H1 (cell line): ENCODE results near the gene CANT1. TPM values are rescaled to one million over a fixed set of nuclear protein-coding genes. Genes with fewer than 3 reads are reported as not detected.

ENCODE experiments used
- CTCF ChIA-PET: fragments of 300-600 bp; sonication (Branson Sonifier 250); formaldehyde crosslinking; loops from one replicate; lab custom pipeline; 2021; ENCODE audit not compliant: partially characterized antibody; lab: Charles Lee
- POLR2A ChIA-PET: fragments of 300-600 bp; sonication (Branson Sonifier 250); formaldehyde crosslinking; loops from one replicate; lab custom pipeline; 2021; ENCODE audit warnings: inconsistent platforms; ENCODE audit not compliant: partially characterized antibody; lab: Charles Lee
- DNase-seq, 2 experiments: peaks; one replicate each; pipeline versions ENCODE4 v3.0.0 to v3.0.0-alpha.2; 2010 to 2022; ENCODE audit warnings: low spot score in 2 of 2, low read depth in 1 of 2, mixed read lengths in 1 of 2
- FAIRE-seq: peaks from 2 replicates; lab custom pipeline; 2011; peaks lifted over from hg19 to GRCh38; lab: Jason Lieb, UNC
- H2AFZ ChIP-seq: 2 replicates; pipeline ENCODE4 v1.8.1; 2012; ENCODE audit warnings: low read length, inconsistent platforms
- H2AK5ac ChIP-seq: 2 replicates; pipeline ENCODE4 v1.6.1; 2013; ENCODE audit warnings: low read depth, low read length
- H2BK120ac ChIP-seq: replicated peaks from 2 replicates; pipeline ENCODE3; 2013; ENCODE audit warnings: low read depth, low read length, inconsistent platforms
- H2BK12ac ChIP-seq: 2 replicates; pipeline ENCODE4 v1.6.1; 2013; ENCODE audit warnings: low read depth, low read length
- H2BK15ac ChIP-seq: 2 replicates; pipeline ENCODE4 v1.6.1; 2013; ENCODE audit warnings: low read length
- H2BK20ac ChIP-seq: 2 replicates; pipeline ENCODE4 v1.6.1; 2013; ENCODE audit warnings: low read length
- H2BK5ac ChIP-seq: 2 replicates; pipeline ENCODE4 v1.6.1; 2013; ENCODE audit warnings: low read depth, low read length
- H3K14ac ChIP-seq: 2 replicates; pipeline ENCODE4 v1.6.1; 2013; ENCODE audit warnings: inconsistent platforms; ENCODE audit not compliant: insufficient read length
- H3K18ac ChIP-seq: 2 replicates; pipeline ENCODE4 v1.6.1; 2013; ENCODE audit warnings: low read length; ENCODE audit errors: extremely low read depth
- H3K23ac ChIP-seq: 2 replicates; pipeline ENCODE4 v1.6.1; 2013; ENCODE audit warnings: inconsistent platforms; ENCODE audit not compliant: insufficient read length
- H3K23me2 ChIP-seq: 2 replicates; pipeline ENCODE4 v1.6.1; 2013; ENCODE audit warnings: low read depth, low read length
- H3K27ac ChIP-seq: 2 replicates; pipeline ENCODE4 v1.6.1; 2011; ENCODE audit warnings: low read depth, low read length, inconsistent platforms
- H3K27me3 ChIP-seq, 4 experiments: replicated peaks in 1 of 4; 1 replicate in 1 of 4; 2 replicates in 3 of 4; pipeline versions ENCODE4 v1.6.1 to v1.8.1; 2011 to 2013; ENCODE audit warnings: low read length in 3 of 4, mild to moderate bottlenecking in 3 of 4, inconsistent platforms in 2 of 4, mixed read lengths in 2 of 4, moderate library complexity in 1 of 4; ENCODE audit not compliant: control insufficient read depth in 3 of 4, insufficient read depth in 3 of 4; ENCODE audit errors: extremely low read depth in 1 of 4
- H3K36me3 ChIP-seq, 4 experiments: 2 replicates each; pipeline versions ENCODE4 v1.6.1 to v1.8.1; 2011 to 2013; ENCODE audit warnings: mild to moderate bottlenecking in 4 of 4, low read length in 3 of 4, moderate library complexity in 2 of 4, control low read depth in 1 of 4, inconsistent platforms in 1 of 4; ENCODE audit not compliant: insufficient read depth in 4 of 4, control insufficient read depth in 2 of 4
- H3K4ac ChIP-seq: replicated peaks from 2 replicates; pipeline ENCODE3; 2013; ENCODE audit warnings: low read length, low read depth, mixed read lengths, inconsistent platforms; ENCODE audit not compliant: insufficient read length
- H3K4me1 ChIP-seq, 4 experiments: replicated peaks in 1 of 4; 1 replicate in 1 of 4; 2 replicates in 3 of 4; pipeline versions ENCODE4 v1.6.1 to v1.8.1; 2011 to 2013; ENCODE audit warnings: low read length in 3 of 4, inconsistent platforms in 2 of 4, mixed read lengths in 1 of 4; ENCODE audit not compliant: insufficient read depth in 4 of 4, control insufficient read depth in 3 of 4
- H3K4me2 ChIP-seq, 2 experiments: 2 replicates each; pipeline versions ENCODE4 v1.6.1 to v1.8.1; 2011 to 2013; ENCODE audit warnings: low read depth in 2 of 2, low read length in 2 of 2, control low read depth in 1 of 2, inconsistent platforms in 1 of 2, mild to moderate bottlenecking in 1 of 2; ENCODE audit not compliant: insufficient read depth in 1 of 2
- H3K4me3 ChIP-seq, 4 experiments: fragments of 200-600, 300-600 bp in 1 of 4; sonication (generic), shearing (Covaris generic), sonication (Bioruptor Twin) in 1 of 4; 2 replicates each; pipeline versions ENCODE4 v1.5.1 to v1.8.1; 2011 to 2016; ENCODE audit warnings: low read length in 4 of 4, low read depth in 3 of 4, control low read depth in 2 of 4, inconsistent platforms in 2 of 4, mild to moderate bottlenecking in 2 of 4, mixed read lengths in 1 of 4, moderate library complexity in 1 of 4; ENCODE audit not compliant: insufficient read depth in 2 of 4; ENCODE audit errors: extremely low read depth in 1 of 4
- H3K56ac ChIP-seq: replicated peaks from 2 replicates; pipeline ENCODE3; 2013; ENCODE audit warnings: low read depth, mild to moderate bottlenecking, mixed read lengths, low read length, inconsistent platforms; ENCODE audit not compliant: insufficient read length
- H3K79me1 ChIP-seq: 2 replicates; pipeline ENCODE4 v1.6.1; 2013; ENCODE audit warnings: low read depth, low read length, control low read depth
- H3K79me2 ChIP-seq, 2 experiments: 2 replicates each; pipeline versions ENCODE4 v1.6.1 to v1.8.1; 2012 to 2013; ENCODE audit warnings: low read length in 2 of 2, mild to moderate bottlenecking in 2 of 2, inconsistent platforms in 1 of 2; ENCODE audit not compliant: insufficient read depth in 2 of 2, control insufficient read depth in 1 of 2
- H3K9ac ChIP-seq, 4 experiments: replicated peaks in 1 of 4; 1 replicate in 1 of 4; 2 replicates in 3 of 4; pipeline versions ENCODE4 v1.6.1 to v1.8.1; 2011 to 2013; ENCODE audit warnings: low read depth in 3 of 4, low read length in 3 of 4, control low read depth in 2 of 4, mild to moderate bottlenecking in 2 of 4, moderate library complexity in 2 of 4, inconsistent platforms in 1 of 4; ENCODE audit errors: extremely low read depth in 1 of 4
- H3K9me3 ChIP-seq, 2 experiments: 2 replicates each; pipeline versions ENCODE4 v1.6.1 to v1.8.1; 2012 to 2013; ENCODE audit warnings: mild to moderate bottlenecking in 2 of 2, moderate library complexity in 2 of 2, control low read depth in 1 of 2, inconsistent platforms in 1 of 2, low read depth in 1 of 2, low read length in 1 of 2, mixed read lengths in 1 of 2; ENCODE audit not compliant: insufficient read depth in 2 of 2
- H4K20me1 ChIP-seq, 2 experiments: replicated peaks in 1 of 2; 2 replicates each; pipeline versions ENCODE3 to v1.8.1; 2011 to 2013; ENCODE audit warnings: inconsistent platforms in 2 of 2, low read length in 2 of 2, mild to moderate bottlenecking in 1 of 2; ENCODE audit not compliant: insufficient read depth in 2 of 2, control insufficient read depth in 1 of 2
- H4K5ac ChIP-seq: 2 replicates; pipeline ENCODE4 v1.6.1; 2013; ENCODE audit warnings: low read length, low read depth, mixed read lengths, inconsistent platforms; ENCODE audit not compliant: insufficient read length
- H4K8ac ChIP-seq: 2 replicates; pipeline ENCODE4 v1.8.0; 2013; ENCODE audit warnings: mild to moderate bottlenecking, moderate library complexity, low read length, inconsistent platforms; ENCODE audit not compliant: insufficient read depth; ENCODE audit errors: extremely low read depth
- H4K91ac ChIP-seq: replicated peaks from 2 replicates; pipeline ENCODE3; 2013; ENCODE audit warnings: low read length, mixed read lengths, inconsistent platforms; ENCODE audit not compliant: insufficient read length
- CTCF ChIP-seq, 3 experiments: IDR thresholded peaks; 1 replicate in 2 of 3; 2 replicates in 1 of 3; pipeline versions ENCODE4 v1.5.1 to v1.6.1; 2011; ENCODE audit warnings: low read length in 3 of 3, mild to moderate bottlenecking in 3 of 3, inconsistent platforms in 2 of 3, low read depth in 1 of 3, moderate library complexity in 1 of 3; ENCODE audit not compliant: insufficient read depth in 1 of 3; ENCODE audit errors: control extremely low read depth in 1 of 3
- RAD21 ChIP-seq, 2 experiments: IDR thresholded peaks in 1 of 2; conservative IDR thresholded peaks in 1 of 2; 2 replicates each; pipeline ENCODE4 v1.6.1; 2011; ENCODE audit warnings: low read depth in 2 of 2, low read length in 2 of 2, improper control_type of control experiment in 1 of 2, inconsistent platforms in 1 of 2, mild to moderate bottlenecking in 1 of 2, moderate library complexity in 1 of 2
- SUZ12 ChIP-seq: fragments of 200-600 bp; sonication (generic); IDR thresholded peaks from 2 replicates; pipeline ENCODE4 v1.6.1; 2012; ENCODE audit warnings: mild to moderate bottlenecking, inconsistent platforms, low read length, moderate library complexity, mixed read lengths
- WGBS, 2 experiments: shearing (Covaris generic) in 1 of 2; methylation state at CpG; one replicate each; pipeline versions ENCODE4 v1.1.6 to v1.1.7; 2013 to 2015; ENCODE audit warnings: low lambda C conversion rate in 2 of 2, mixed read lengths in 2 of 2, inconsistent platforms in 1 of 2, low coverage in 1 of 2, missing lambda C conversion rate in 1 of 2; ENCODE audit not compliant: insufficient replicate concordance in 2 of 2, insufficient coverage in 1 of 2, insufficient read length in 1 of 2; ENCODE audit errors: extremely low coverage in 1 of 2, missing lambda C conversion rate in 1 of 2; 5-methylcytosine and 5-hydroxymethylcytosine counted together
- polyA plus RNA-seq, 7 experiments: library from polyadenylated mRNA; depleted of rRNA in 3 of 7; stranded (reverse) in 5 of 7; unstranded in 2 of 7; fragments of >200 nt in 5 of 7; fragments of 200-250 nt in 2 of 7; gene quantifications; 1 replicate in 5 of 7; 2 replicates in 1 of 7; 4 replicates in 1 of 7; pipeline versions ENCODE4 v1.2.1 to v1.2.3, GENCODE V29; 2011 to 2013; ENCODE audit warnings: missing spikeins in 2 of 7, mixed read lengths in 2 of 7
- total RNA-seq: library from RNA; stranded (reverse); fragmentation: NEBNext Ultra II Directional; extraction: Animal tissue kit (Norgen Biotek cat#: 25700); gene quantifications from 2 replicates; pipeline ENCODE4 v1.2.1, GENCODE V29; 2021

The CANT1 gene
- total and polyA plus RNA-seq, 2 of the 8 experiments (the other 6 are each of a cell fraction or from before 2014, with no cell fraction given), result 23.0 to 32.6 TPM

- Histone ChIP-seq H3K27ac (no peak overlapping the region), H3K56ac (no peak overlapping the region)
- no peak for FAIRE-seq
Measured at GRCh38 chr17:79019632-79020584, 10.3 kb upstream of the CANT1 start.

More at GRCh38 chr17:79019632-79020584, 10.3 kb upstream of the CANT1 start:
- Histone ChIP-seq H3K9me3 (peaks cover 9 to 10% of the 10 kb centered on the region in 2 experiments; a peak in 3 of 4 replicates), H2AFZ (no peak overlapping the region), H3K23ac (no peak overlapping the region), H3K79me1 (no peaks in the 10 kb centered on the region), H4K5ac (no peak overlapping the region), H4K91ac (no peak overlapping the region), H3K9ac (no peak overlapping the region), H2BK15ac (no peak overlapping the region), H2BK12ac (no peak overlapping the region), H3K4ac (no peak overlapping the region), H3K4me1 (peaks cover 2 to 7% (median 4%) of the 10 kb centered on the region in 4 experiments; a peak in 4 of 7 replicates), H2BK20ac (no peak overlapping the region), H4K8ac (no peak overlapping the region), H3K36me3 (no peaks in the 10 kb centered on the region), H3K18ac (no peak overlapping the region), H2AK5ac (no peak overlapping the region), H3K23me2 (peaks cover 9% of the 10 kb centered on the region; the same call in 1 of the 2 replicates), H3K27me3 (peaks cover 14 to 50% (median 40%) of the 10 kb centered on the region in 4 experiments), H3K4me2 (no peak overlapping the region), H4K20me1 (no peaks in the 10 kb centered on the region), H3K14ac (no peak overlapping the region), H3K4me3 (no peak overlapping the region), H2BK120ac (no peak overlapping the region), H2BK5ac (no peak overlapping the region), H3K79me2 (no peaks in the 10 kb centered on the region)
- TF ChIP-seq CTCF (IDR thresholded peaks at IDR 0.05; ENCODE audit: control extremely low read depth in 1 of 3, insufficient read depth in 1 of 3, low read depth in 1 of 3, low read length in 3 of 3), result peak in 2 of 3 experiments; percentile 35 to 42; a peak in 2 of 4 replicates
- TF ChIP-seq RAD21 (IDR thresholded peaks at IDR 0.05 in 1 of 2, conservative IDR thresholded peaks at IDR 0.05 in 1 of 2; ENCODE audit: low read depth in 2 of 2, low read length in 2 of 2), result peak; percentile 61 to 64
- no peak for TF ChIP-seq SUZ12
- ChIA-PET POLR2A (no interaction called here), CTCF (interaction anchor here (0.6 to 8.0 kb wide), 11 partner anchors 9 to 36 kb away, joined by 3 to 56 read pairs (median 3); no protein-coding TSS in a partner anchor)
- 78% methylated on average over 19 of the region's 19 CpGs; no CpG with 5 or more reads in 1 of the 2 experiments for WGBS, 2 experiments
- DNase-seq, result no peak
